Natural killer cell (primary cell): ENCODE data around the gene ZSWIM1. TPM values are rescaled to one million over a fixed set of nuclear protein-coding genes. Genes with fewer than 3 reads are reported as not detected.
A peak's percentile ranks its signal among the peaks of the same experiment; 100 is the strongest.

Experiments
- ATAC-seq, 3 donors: fragments of 150-1000 bp in 2 of 3; fragments of 200-7000 bp in 1 of 3; cut with Tn5 transposase; 1 replicate in 1 of 3; 2 replicates in 2 of 3; pipeline ENCODE4 v1.10.0; 2021; ENCODE audit warnings: mild to moderate bottlenecking in 2 of 3, moderate library complexity in 2 of 3
- DNase-seq, 2 donors: peaks; one replicate each; pipeline versions ENCODE4 v3.0.0 to v3.0.0-alpha.2; 2013 to 2021; ENCODE audit warnings: mixed read lengths in 1 of 2
- H3K27ac ChIP-seq: one replicate; pipeline ENCODE4 v1.5.1; 2013; ENCODE audit warnings: mild to moderate bottlenecking, low read length
- H3K27me3 ChIP-seq: one replicate; pipeline ENCODE4 v1.6.1; 2013; ENCODE audit warnings: low read length; ENCODE audit not compliant: control insufficient read depth, insufficient read depth
- H3K36me3 ChIP-seq: one replicate; pipeline ENCODE4 v1.6.1; 2013; ENCODE audit warnings: low read length; ENCODE audit not compliant: control insufficient read depth, insufficient read depth
- H3K4me1 ChIP-seq: one replicate; pipeline ENCODE4 v1.6.1; 2013; ENCODE audit warnings: low read length; ENCODE audit not compliant: control insufficient read depth, insufficient read depth
- H3K4me3 ChIP-seq: one replicate; pipeline ENCODE4 v1.5.1; 2013; ENCODE audit warnings: low read length
- H3K9me3 ChIP-seq: one replicate; pipeline ENCODE4 v1.6.1; 2013; ENCODE audit warnings: low read length; ENCODE audit not compliant: control insufficient read depth, insufficient read depth
- H3K27ac Mint-ChIP-seq, 2 donors: one replicate each; pipeline ENCODE4 v1.8.0; 2022; ENCODE audit warnings: mild to moderate bottlenecking in 2 of 2, mixed read lengths in 2 of 2, moderate library complexity in 1 of 2
- H3K27me3 Mint-ChIP-seq, 2 donors: one replicate each; pipeline ENCODE4 v1.8.0; 2022; ENCODE audit warnings: low read depth in 2 of 2, mixed read lengths in 2 of 2
- H3K36me3 Mint-ChIP-seq: one replicate; pipeline ENCODE4 v1.8.0; 2022; ENCODE audit warnings: mixed read lengths
- H3K4me1 Mint-ChIP-seq, 2 donors: one replicate each; pipeline ENCODE4 v1.8.0; 2022; ENCODE audit warnings: mixed read lengths in 2 of 2
- H3K4me3 Mint-ChIP-seq: one replicate; pipeline ENCODE4 v1.8.0; 2022; ENCODE audit warnings: mild to moderate bottlenecking, moderate library complexity, mixed read lengths
- H3K9me3 Mint-ChIP-seq, 2 donors: one replicate each; pipeline ENCODE4 v1.8.0; 2022; ENCODE audit warnings: mixed read lengths in 2 of 2
- WGBS: methylation state at CpG from one replicate; pipeline ENCODE4 v1.1.7; 2013; ENCODE audit warnings: missing lambda C conversion rate; ENCODE audit not compliant: insufficient coverage; 5-methylcytosine and 5-hydroxymethylcytosine counted together
- intact Hi-C: fragments of 100-400 bp; cut with micrococcal nuclease; formaldehyde crosslinking; loops from one replicate; pipeline ENCODE4 v1.14.2; 2022
- total RNA-seq, 4 donors: library from RNA; stranded (reverse); fragments of 120-200 nt in 1 of 4; gene quantifications; one replicate each; pipeline versions ENCODE4 v1.2.3 to v1.2.4, GENCODE V29; 2013 to 2022
- TF ChIP-seq, protein P1 (sequence below): fragments of 200-600 bp; IDR thresholded peaks from one replicate; pipeline ENCODE4 v1.8.0; 2022; ENCODE audit warnings: antibody characterized with exemption

The ZSWIM1 gene
- total RNA-seq, 3 donors from 2014 or later (not counting 1 experiment from before 2014, with no cell fraction given): 0.59 to 2.4 (median 0.89) TPM

DNA sequence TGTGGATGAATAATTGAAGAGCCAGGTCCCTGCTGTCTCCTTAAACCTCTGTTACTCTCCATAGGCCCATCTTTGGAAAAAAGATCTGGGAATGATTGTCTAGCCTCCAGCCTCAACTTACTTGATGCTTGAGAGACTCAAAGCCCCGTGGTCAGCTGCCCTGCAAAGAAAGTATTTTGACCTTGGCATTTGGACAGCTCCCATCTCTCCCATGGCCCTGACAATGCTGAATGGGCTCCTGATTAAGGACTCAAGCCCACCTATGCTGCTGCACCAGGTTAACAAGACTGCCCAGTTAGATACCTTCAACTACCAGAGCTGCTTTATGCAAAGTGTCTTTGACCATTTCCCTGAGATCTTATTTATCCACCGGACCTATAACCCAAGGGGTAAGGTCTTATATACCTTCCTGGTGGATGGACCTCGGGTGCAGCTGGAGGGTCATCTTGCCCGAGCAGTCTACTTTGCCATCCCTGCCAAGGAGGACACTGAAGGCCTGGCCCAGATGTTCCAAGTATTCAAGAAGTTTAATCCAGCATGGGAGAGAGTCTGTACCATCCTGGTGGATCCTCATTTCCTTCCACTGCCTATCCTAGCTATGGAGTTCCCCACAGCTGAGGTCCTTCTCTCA lies 1.6 kb downstream of the ZSWIM1 start:
- H3K4me1 Mint-ChIP-seq: peaks cover 18% of the 10 kb centered on the region in 2 donors
- Histone ChIP-seq H3K27ac (no peak overlapping the region), H3K36me3 (peaks cover 8% of the 10 kb centered on the region), H3K4me3 (no peak overlapping the region), H3K9me3 (no peaks in the 10 kb centered on the region), H3K4me1 (peaks cover 12% of the 10 kb centered on the region), H3K27me3 (no peaks in the 10 kb centered on the region)
- H3K4me3 Mint-ChIP-seq: peak overlapping the region; percentile 65
- DNase-seq (no peak), ATAC-seq (no peak)
- no peaks in the 10 kb centered on the region for H3K9me3 Mint-ChIP-seq
- H3K27me3 Mint-ChIP-seq: peaks cover 0 to 4% of the 10 kb centered on the region in 2 donors
- intact Hi-C loops: no loop called here
- WGBS: 97% methylated on average over 4 of the region's 4 CpGs
- H3K36me3 Mint-ChIP-seq: no peaks in the 10 kb centered on the region
- H3K27ac Mint-ChIP-seq: peak overlapping the region; percentile 20 to 58
- TF ChIP-seq, protein P1, sequence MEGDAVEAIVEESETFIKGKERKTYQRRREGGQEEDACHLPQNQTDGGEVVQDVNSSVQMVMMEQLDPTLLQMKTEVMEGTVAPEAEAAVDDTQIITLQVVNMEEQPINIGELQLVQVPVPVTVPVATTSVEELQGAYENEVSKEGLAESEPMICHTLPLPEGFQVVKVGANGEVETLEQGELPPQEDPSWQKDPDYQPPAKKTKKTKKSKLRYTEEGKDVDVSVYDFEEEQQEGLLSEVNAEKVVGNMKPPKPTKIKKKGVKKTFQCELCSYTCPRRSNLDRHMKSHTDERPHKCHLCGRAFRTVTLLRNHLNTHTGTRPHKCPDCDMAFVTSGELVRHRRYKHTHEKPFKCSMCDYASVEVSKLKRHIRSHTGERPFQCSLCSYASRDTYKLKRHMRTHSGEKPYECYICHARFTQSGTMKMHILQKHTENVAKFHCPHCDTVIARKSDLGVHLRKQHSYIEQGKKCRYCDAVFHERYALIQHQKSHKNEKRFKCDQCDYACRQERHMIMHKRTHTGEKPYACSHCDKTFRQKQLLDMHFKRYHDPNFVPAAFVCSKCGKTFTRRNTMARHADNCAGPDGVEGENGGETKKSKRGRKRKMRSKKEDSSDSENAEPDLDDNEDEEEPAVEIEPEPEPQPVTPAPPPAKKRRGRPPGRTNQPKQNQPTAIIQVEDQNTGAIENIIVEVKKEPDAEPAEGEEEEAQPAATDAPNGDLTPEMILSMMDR: no peak

- TF ChIP-seq, protein P1: no peak
- intact Hi-C loops: no loop called here
- Mint-ChIP-seq H3K27ac (no peak overlapping the region), H3K27me3 (peaks cover 0 to 4% of the 10 kb centered on the region in 2 donors), H3K36me3 (no peaks in the 10 kb centered on the region), H3K9me3 (no peaks in the 10 kb centered on the region), H3K4me1 (peaks cover 18% of the 10 kb centered on the region in 2 donors), H3K4me3 (no peak overlapping the region)
- no peaks in the 10 kb centered on the region for H3K27me3 ChIP-seq
- no peak overlapping the region for H3K27ac ChIP-seq
- WGBS: 95% methylated on average over 9 of the region's 9 CpGs
- no peak overlapping the region for H3K4me3 ChIP-seq
- DNase-seq (no peak), ATAC-seq (no peak)
- H3K9me3 ChIP-seq: no peaks in the 10 kb centered on the region
- H3K36me3 ChIP-seq: peaks cover 5% of the 10 kb centered on the region
- H3K4me1 ChIP-seq: peaks cover 12% of the 10 kb centered on the region
Observed at GRCh38 chr20:45883100-45883469, 2.1 kb downstream of the ZSWIM1 start.

- H3K27ac Mint-ChIP-seq: no peak overlapping the region
- no peak overlapping the region for H3K4me3 Mint-ChIP-seq
- Histone ChIP-seq H3K4me3 (no peak overlapping the region), H3K27ac (no peak overlapping the region), H3K27me3 (no peaks in the 10 kb centered on the region), H3K9me3 (no peaks in the 10 kb centered on the region), H3K36me3 (no peaks in the 10 kb centered on the region), H3K4me1 (peaks cover 16% of the 10 kb centered on the region)
- no peaks in the 10 kb centered on the region for H3K9me3 Mint-ChIP-seq
- H3K4me1 Mint-ChIP-seq: peaks cover 12 to 20% of the 10 kb centered on the region in 2 donors
- ATAC-seq (no peak), DNase-seq (no peak)
- TF ChIP-seq, protein P1: no peak
- intact Hi-C loops: no loop called here
- 96% methylated on average over 17 of the region's 19 CpGs for WGBS
- no peaks in the 10 kb centered on the region for H3K36me3 Mint-ChIP-seq
- no peaks in the 10 kb centered on the region for H3K27me3 Mint-ChIP-seq
Observed at GRCh38 chr20:45886590-45887345, 5.7 kb downstream of the ZSWIM1 start.
